GM12874 (cell line): ENCODE results near the gene FAM171A2.

Source experiments
- CTCF ChIP-seq: IDR thresholded peaks from 2 replicates; pipeline ENCODE4 v1.5.1; 2011; ENCODE audit warnings: low read depth, mild to moderate bottlenecking, control low read depth, low read length, moderate library complexity; ENCODE audit not compliant: insufficient read depth

Gene FAM171A2

GRCh38 chr17:44360826-44361225, 2.8 kb downstream of the FAM171A2 start:
- TF ChIP-seq CTCF: no peak

GRCh38 chr17:44360144-44360533, 3.5 kb downstream of the FAM171A2 start:
- TF ChIP-seq CTCF: no peak

GRCh38 chr17:44359458-44360143, 4.1 kb downstream of the FAM171A2 start:
- TF ChIP-seq CTCF: no peak

GRCh38 chr17:44359006-44359405, 4.6 kb downstream of the FAM171A2 start:
- no peak for TF ChIP-seq CTCF

GRCh38 chr17:44358066-44358465, 5.6 kb downstream of the FAM171A2 start:
- no peak for TF ChIP-seq CTCF

- no peak for TF ChIP-seq CTCF
Observed at GRCh38 chr17:44356241-44356640, 7.4 kb downstream of the FAM171A2 start.

- no peak for TF ChIP-seq CTCF
Observed at GRCh38 chr17:44355642-44356099, 8.0 kb downstream of the FAM171A2 start.
